ENCODE data around the gene TMEM266. TPM values are rescaled to one million over a fixed set of nuclear protein-coding genes. Genes with fewer than 3 reads are reported as not detected.

Gene TMEM266
- polyA plus RNA-seq, 1 donor from 2014 or later, result 0.20 TPM

DNA sequence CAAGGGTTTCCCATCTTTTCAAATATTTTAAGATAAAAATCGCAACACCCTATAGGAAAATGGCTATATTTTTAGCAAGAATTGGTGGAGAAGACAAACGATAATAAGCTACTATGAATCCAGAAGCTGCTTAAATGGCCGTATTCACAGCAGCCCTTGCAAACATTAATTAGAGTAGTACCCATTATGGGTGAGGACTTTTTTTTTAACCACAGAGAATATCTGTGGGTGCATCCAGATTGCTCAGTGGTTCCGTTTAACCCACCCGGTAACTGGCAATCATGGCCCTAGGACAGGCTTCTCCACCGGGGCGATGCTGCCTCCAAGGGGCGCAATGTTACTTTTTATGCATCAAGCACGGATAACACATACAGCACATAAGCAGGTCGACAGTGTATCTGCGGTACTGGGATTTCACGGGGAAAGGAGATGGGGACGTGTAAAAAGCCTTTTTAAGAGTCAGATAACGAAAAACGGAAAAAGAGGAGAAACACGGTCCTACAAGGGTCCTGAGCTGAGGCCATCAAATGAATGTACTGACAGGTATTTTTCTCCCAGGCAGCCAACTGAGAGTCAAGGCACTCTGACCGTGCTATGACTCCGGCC lies 968 bp upstream of the TMEM266 start:
- H3K9me3 Mint-ChIP-seq, result peaks cover 0 to 2% (median 0%) of the 10 kb centered on the region in 3 donors
- H3K4me3 Mint-ChIP-seq, result peak overlapping the region; percentile 83 to 95 (median 90)
- H3K27me3 Mint-ChIP-seq, result peaks cover 7% of the 10 kb centered on the region
- no peaks in the 10 kb centered on the region for H3K36me3 Mint-ChIP-seq
- peak overlapping the region in 1 of 3 donors; percentile 13 for H3K27ac Mint-ChIP-seq
- peaks cover 16 to 29% (median 26%) of the 10 kb centered on the region in 3 donors for H3K4me1 Mint-ChIP-seq

GRCh38 chr15:76060118-76060989 lies 569 bp downstream of the TMEM266 start:
- Mint-ChIP-seq H3K27me3 (peaks cover 16% of the 10 kb centered on the region), H3K4me1 (peaks cover 16 to 29% (median 28%) of the 10 kb centered on the region in 3 donors), H3K4me3 (peak overlapping the region; percentile 81 to 93 (median 86)), H3K9me3 (peaks cover 0 to 2% (median 0%) of the 10 kb centered on the region in 3 donors), H3K36me3 (no peaks in the 10 kb centered on the region), H3K27ac (peak overlapping the region in 2 of 3 donors; percentile 25 to 90)

DNA sequence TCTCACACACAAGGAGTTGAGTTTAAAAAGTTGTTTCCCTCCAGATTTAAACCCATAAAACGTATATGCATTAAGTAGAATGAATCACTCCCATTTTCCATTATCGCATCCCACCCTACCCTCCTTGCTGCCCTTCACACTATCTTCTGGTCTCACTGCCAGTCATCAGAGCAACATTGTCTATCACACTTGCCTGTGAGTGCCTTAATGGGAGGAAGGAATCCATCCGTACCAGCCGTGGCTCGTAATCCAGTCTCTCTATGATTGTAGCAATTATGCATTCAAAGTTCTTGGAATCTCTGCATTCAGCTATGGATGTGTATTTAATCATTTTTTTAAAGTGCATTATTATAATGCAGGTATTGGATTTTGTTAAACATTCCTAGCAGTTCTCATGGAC lies 1.9 kb downstream of the TMEM266 start:
- Mint-ChIP-seq H3K4me3 (peak overlapping the region in 1 of 4 donors; percentile 68), H3K9me3 (peaks cover 0 to 2% (median 0%) of the 10 kb centered on the region in 3 donors)

GRCh38 chr15:76062286-76062685 lies 2.5 kb downstream of the TMEM266 start:
- Mint-ChIP-seq H3K9me3 (peaks cover 0 to 2% (median 0%) of the 10 kb centered on the region in 3 donors), H3K4me1 (peaks cover 8 to 21% (median 19%) of the 10 kb centered on the region in 3 donors), H3K36me3 (no peaks in the 10 kb centered on the region), H3K27me3 (peaks cover 18% of the 10 kb centered on the region), H3K27ac (no peak overlapping the region), H3K4me3 (peak overlapping the region in 1 of 4 donors; percentile 68)

More for the DNA sequence above, 1.9 kb downstream of the TMEM266 start:
- Mint-ChIP-seq H3K4me1 (peaks cover 14 to 27% (median 25%) of the 10 kb centered on the region in 3 donors), H3K36me3 (no peaks in the 10 kb centered on the region), H3K27ac (no peak overlapping the region), H3K27me3 (peaks cover 18% of the 10 kb centered on the region)

GRCh38 chr15:76064375-76064774 lies 4.6 kb downstream of the TMEM266 start:
- Mint-ChIP-seq H3K4me3 (no peak overlapping the region), H3K9me3 (no peaks in the 10 kb centered on the region), H3K36me3 (no peaks in the 10 kb centered on the region), H3K4me1 (peaks cover 4 to 12% (median 8%) of the 10 kb centered on the region in 3 donors), H3K27ac (no peak overlapping the region), H3K27me3 (peaks cover 14% of the 10 kb centered on the region)

GRCh38 chr15:76065245-76065644 lies 5.5 kb downstream of the TMEM266 start:
- H3K9me3 Mint-ChIP-seq, result no peaks in the 10 kb centered on the region
- peaks cover 14% of the 10 kb centered on the region for H3K27me3 Mint-ChIP-seq
- H3K27ac Mint-ChIP-seq, result no peak overlapping the region
- H3K36me3 Mint-ChIP-seq, result no peaks in the 10 kb centered on the region
- H3K4me1 Mint-ChIP-seq, result peaks cover 3 to 12% (median 8%) of the 10 kb centered on the region in 3 donors
- H3K4me3 Mint-ChIP-seq, result no peak overlapping the region

DNA sequence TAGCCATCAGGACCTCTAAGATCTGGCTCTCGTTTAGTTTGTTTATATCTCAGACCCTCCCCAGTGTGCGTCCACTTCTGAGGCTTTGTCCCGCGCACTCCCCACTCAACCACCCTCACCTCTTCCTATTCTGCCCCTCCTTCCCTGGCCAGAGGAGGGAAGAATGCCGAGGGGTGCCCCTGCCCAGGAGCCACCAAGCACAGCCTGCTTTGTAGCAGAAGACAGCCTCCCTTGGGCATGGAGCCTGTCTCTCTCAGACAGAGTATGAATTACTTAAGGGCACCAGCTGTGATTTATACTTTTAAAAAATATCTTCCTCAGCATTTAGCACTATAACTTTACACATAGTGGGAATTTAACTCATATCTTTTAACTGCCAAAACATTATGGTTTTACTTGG lies 6.0 kb downstream of the TMEM266 start:
- H3K4me3 Mint-ChIP-seq, result peak overlapping the region in 1 of 4 donors; percentile 4
- peaks cover 14% of the 10 kb centered on the region for H3K27me3 Mint-ChIP-seq
- no peaks in the 10 kb centered on the region for H3K36me3 Mint-ChIP-seq
- no peak overlapping the region for H3K27ac Mint-ChIP-seq
- peaks cover 0 to 8% (median 4%) of the 10 kb centered on the region in 3 donors for H3K4me1 Mint-ChIP-seq
- H3K9me3 Mint-ChIP-seq, result no peaks in the 10 kb centered on the region

DNA sequence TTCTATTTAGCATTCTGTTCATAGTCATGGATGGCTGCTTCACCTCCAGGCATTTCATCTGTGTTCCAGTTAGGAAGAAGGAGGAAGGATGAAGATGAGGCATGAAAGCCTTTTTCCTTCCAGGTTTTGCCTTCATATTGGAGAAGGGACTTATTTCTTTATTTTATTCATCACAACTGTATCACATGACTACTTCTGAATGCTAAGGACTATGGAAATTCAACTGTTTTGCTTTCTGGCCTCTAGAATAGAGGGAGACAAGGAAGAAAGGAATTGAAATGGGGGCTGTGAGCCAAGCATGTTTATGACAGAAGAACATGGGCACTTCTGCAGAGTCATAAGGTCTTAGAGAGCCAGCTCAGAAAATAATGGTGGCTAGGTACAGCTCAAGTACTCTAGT lies 10.4 kb downstream of the TMEM266 start:
- peaks cover 9% of the 10 kb centered on the region for H3K27me3 Mint-ChIP-seq

DNA sequence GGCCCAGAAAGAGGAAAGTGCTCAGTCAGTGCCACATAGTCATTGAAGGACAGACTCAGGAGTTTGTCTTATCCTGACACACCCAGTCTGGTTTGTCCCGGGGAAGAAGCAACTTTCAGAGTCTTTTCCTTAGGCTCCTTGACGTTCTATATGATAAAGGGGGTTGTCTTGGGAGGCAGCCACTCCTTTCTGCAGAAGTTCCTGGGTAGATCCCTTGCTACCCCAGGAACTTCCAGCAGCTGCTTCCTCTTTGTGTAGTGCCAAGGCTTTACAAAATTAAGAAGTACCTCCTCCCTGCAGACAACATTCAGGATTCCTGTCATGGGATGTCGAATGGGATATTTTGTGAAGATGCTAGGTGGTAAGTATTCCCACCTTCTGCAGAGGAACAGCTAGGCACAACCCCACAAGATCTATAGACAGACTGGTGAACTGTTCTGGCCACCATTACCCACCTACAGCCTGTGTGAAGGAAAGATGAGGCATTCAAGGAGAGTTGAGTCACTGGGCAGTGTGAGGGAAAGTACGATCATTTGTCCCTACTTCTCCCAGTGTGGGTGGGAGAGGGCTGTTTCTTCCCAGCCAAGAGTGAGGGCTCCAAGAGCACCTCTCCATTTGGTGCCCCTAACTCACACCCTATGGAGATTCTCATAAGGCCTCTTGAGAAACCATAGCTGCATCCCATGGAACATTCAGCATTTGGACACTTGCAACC lies 11.3 kb downstream of the TMEM266 start:
- no peaks in the 10 kb centered on the region for H3K9me3 Mint-ChIP-seq
- no peak overlapping the region for H3K4me3 Mint-ChIP-seq
- H3K4me1 Mint-ChIP-seq, result no peaks in the 10 kb centered on the region
- no peak overlapping the region for H3K27ac Mint-ChIP-seq
- H3K36me3 Mint-ChIP-seq, result no peaks in the 10 kb centered on the region
- H3K27me3 Mint-ChIP-seq, result peaks cover 7% of the 10 kb centered on the region

More for the DNA sequence above, 10.4 kb downstream of the TMEM266 start:
- Mint-ChIP-seq H3K4me1 (peaks cover 0 to under 1% (median 0%) of the 10 kb centered on the region in 3 donors), H3K9me3 (no peaks in the 10 kb centered on the region), H3K27ac (no peak overlapping the region), H3K36me3 (no peaks in the 10 kb centered on the region), H3K4me3 (no peak overlapping the region)

- Mint-ChIP-seq H3K36me3 (no peaks in the 10 kb centered on the region), H3K4me3 (no peak overlapping the region), H3K27ac (no peak overlapping the region), H3K4me1 (no peaks in the 10 kb centered on the region), H3K9me3 (no peaks in the 10 kb centered on the region), H3K27me3 (peaks cover 6% of the 10 kb centered on the region)
Observed at GRCh38 chr15:76071806-76072205, 12.0 kb downstream of the TMEM266 start.

DNA sequence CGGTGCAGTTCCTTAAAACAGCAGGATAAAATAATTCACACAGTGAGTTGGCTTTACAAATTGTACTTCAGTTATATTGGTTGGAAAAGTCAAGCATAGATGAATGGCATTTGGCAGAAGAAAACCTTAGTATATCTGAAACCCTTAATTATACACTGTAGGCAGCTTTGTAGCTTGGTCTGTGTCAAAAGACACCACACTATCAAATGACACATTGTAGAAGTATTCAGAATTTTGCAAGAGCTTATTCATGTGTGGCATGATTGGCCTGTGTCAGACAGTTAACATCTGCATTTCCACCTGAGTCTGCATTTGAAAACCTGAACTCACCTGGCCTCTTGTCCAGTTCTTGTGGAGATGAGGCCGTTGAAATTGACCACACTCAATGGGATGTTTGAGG lies 13.8 kb downstream of the TMEM266 start:
- Mint-ChIP-seq H3K27me3 (peaks cover 6% of the 10 kb centered on the region), H3K9me3 (peaks cover 0 to 2% (median 0%) of the 10 kb centered on the region in 3 donors), H3K4me3 (no peak overlapping the region), H3K4me1 (no peaks in the 10 kb centered on the region), H3K27ac (no peak overlapping the region), H3K36me3 (no peaks in the 10 kb centered on the region)

DNA sequence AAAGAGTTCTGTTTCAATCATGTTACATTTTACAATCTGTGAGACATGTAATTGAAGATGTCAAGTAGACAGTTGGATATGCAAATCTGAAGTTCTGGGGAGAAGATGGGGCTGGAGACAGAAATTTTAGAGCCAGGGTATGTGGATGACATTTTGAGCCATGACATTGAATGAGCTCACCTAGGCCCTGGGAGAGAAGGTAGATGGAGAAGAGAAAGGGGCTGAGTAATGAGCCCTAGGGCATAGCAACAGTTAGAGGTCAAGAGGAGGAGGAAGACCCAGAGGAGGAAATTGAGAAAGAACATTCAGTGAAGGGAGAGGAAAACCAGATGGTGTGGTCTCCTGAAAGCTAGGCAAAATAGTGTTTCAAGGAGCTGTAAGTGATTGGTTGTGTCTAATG lies 15.3 kb downstream of the TMEM266 start:
- Mint-ChIP-seq H3K4me3 (no peak overlapping the region), H3K27me3 (peaks cover 6% of the 10 kb centered on the region), H3K4me1 (no peaks in the 10 kb centered on the region), H3K27ac (no peak overlapping the region), H3K36me3 (no peaks in the 10 kb centered on the region), H3K9me3 (peaks cover 0 to 2% (median 0%) of the 10 kb centered on the region in 3 donors)

GRCh38 chr15:76078285-76078877 lies 18.6 kb downstream of the TMEM266 start:
- peaks cover 0 to 2% (median 0%) of the 10 kb centered on the region in 3 donors for H3K9me3 Mint-ChIP-seq
- no peaks in the 10 kb centered on the region for H3K4me1 Mint-ChIP-seq
- H3K27ac Mint-ChIP-seq, result no peak overlapping the region
- H3K27me3 Mint-ChIP-seq, result no peaks in the 10 kb centered on the region
- H3K36me3 Mint-ChIP-seq, result peaks cover 2% of the 10 kb centered on the region
- no peak overlapping the region for H3K4me3 Mint-ChIP-seq

GRCh38 chr15:76084256-76084655 lies 24.5 kb downstream of the TMEM266 start:
- Mint-ChIP-seq H3K27me3 (peaks cover 7% of the 10 kb centered on the region), H3K4me3 (no peak overlapping the region), H3K27ac (peak overlapping the region in 1 of 3 donors; percentile 4), H3K9me3 (peaks cover 0 to 2% (median 0%) of the 10 kb centered on the region in 3 donors), H3K36me3 (peaks cover 4% of the 10 kb centered on the region), H3K4me1 (peaks cover 0 to 2% (median 0%) of the 10 kb centered on the region in 3 donors)

Measured in IgD-negative memory B cell (primary cell).